ENCODE data around the gene GPR3.

GPR3 gene

DNA sequence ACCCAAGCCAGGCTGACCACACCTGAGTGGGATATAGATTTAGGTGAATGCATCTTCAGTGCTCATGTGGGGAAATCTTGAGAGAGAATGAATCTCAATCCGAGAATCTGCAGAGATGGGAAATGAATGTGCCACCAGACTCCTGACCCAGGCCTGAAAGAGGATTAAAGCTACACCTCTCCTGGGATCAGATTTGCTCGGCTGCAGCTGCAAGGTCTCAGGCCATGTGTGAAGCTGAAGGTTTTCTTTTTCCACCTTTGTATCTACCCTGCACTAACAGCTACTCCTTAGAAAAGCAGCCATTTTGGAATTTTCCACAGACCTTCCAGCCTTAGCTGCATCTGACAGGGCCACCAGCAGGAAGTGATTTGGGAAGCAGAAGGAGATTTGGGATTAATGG lies 18.3 kb downstream of the GPR3 start:
- ATAC-seq (ENCODE audit: insufficient read depth, low read depth) = no peak
- H3K4me1 ChIP-seq (ENCODE audit: insufficient read depth, low read length) = no peaks in the 10 kb centered on the region
- no peak for DNase-seq

DNA sequence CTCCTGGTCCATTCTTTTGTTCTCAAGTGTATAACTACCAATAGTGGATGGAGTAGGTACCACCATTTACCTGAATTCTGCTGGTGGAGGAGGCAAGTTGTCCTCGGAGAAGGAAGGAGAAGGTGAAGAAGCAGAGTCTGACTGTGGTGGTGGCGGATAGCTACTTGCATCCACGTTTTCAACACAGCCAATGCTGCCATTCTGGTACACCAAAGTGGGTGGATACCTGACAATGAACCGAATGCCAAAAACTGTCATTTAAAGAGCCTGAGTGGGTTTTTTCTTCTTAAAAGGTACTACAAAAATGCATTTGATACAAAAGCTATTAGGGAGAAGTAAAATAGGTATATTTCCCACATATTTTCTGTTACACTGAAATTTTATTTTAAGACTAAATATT lies 20.1 kb downstream of the GPR3 start:
- TF ChIP-seq, protein P1, sequence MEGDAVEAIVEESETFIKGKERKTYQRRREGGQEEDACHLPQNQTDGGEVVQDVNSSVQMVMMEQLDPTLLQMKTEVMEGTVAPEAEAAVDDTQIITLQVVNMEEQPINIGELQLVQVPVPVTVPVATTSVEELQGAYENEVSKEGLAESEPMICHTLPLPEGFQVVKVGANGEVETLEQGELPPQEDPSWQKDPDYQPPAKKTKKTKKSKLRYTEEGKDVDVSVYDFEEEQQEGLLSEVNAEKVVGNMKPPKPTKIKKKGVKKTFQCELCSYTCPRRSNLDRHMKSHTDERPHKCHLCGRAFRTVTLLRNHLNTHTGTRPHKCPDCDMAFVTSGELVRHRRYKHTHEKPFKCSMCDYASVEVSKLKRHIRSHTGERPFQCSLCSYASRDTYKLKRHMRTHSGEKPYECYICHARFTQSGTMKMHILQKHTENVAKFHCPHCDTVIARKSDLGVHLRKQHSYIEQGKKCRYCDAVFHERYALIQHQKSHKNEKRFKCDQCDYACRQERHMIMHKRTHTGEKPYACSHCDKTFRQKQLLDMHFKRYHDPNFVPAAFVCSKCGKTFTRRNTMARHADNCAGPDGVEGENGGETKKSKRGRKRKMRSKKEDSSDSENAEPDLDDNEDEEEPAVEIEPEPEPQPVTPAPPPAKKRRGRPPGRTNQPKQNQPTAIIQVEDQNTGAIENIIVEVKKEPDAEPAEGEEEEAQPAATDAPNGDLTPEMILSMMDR (IDR thresholded peaks at IDR 0.05; ENCODE audit: borderline replicate concordance, extremely low read depth, low read length, poor library complexity, severe bottlenecking) = no peak
- no peak for TF ChIP-seq EZH2 (IDR thresholded peaks at IDR 0.05; ENCODE audit: borderline replicate concordance, low read depth, low read length, severe bottlenecking)
- Histone ChIP-seq H3K9ac (ENCODE audit: low read depth, low read length) (no peak overlapping the region), H2AFZ (ENCODE audit: low read depth, low read length) (no peak overlapping the region), H3K27me3 (ENCODE audit: insufficient read depth, low read length, poor library complexity) (no peaks in the 10 kb centered on the region), H3K79me2 (ENCODE audit: insufficient read depth, low read length) (no peaks in the 10 kb centered on the region), H3K36me3 (ENCODE audit: insufficient read depth, low read length) (peaks cover 93% of the 10 kb centered on the region), H3K4me2 (ENCODE audit: insufficient read depth, low read length) (no peak overlapping the region), H4K20me1 (ENCODE audit: insufficient read depth, low read length) (no peaks in the 10 kb centered on the region), H3K9me3 (ENCODE audit: insufficient read depth, low read length, severe bottlenecking) (no peaks in the 10 kb centered on the region), H3K4me3 (ENCODE audit: low read depth in 1 of 2, low read length in 2 of 2) (no peak overlapping the region), H3K4me1 (ENCODE audit: insufficient read depth, low read length) (no peaks in the 10 kb centered on the region), H3K27ac (ENCODE audit: low read length) (no peak overlapping the region)
- DNase-seq (no peak), ATAC-seq (ENCODE audit: insufficient read depth, low read depth) (no peak)

More for the DNA sequence above, 18.3 kb downstream of the GPR3 start:
- Histone ChIP-seq H3K79me2 (ENCODE audit: insufficient read depth, low read length) (no peaks in the 10 kb centered on the region), H3K27ac (ENCODE audit: low read length) (no peak overlapping the region), H3K4me3 (ENCODE audit: low read depth in 1 of 2, low read length in 2 of 2) (no peak overlapping the region), H3K9ac (ENCODE audit: low read depth, low read length) (no peak overlapping the region), H3K36me3 (ENCODE audit: insufficient read depth, low read length) (peaks cover 89% of the 10 kb centered on the region), H3K4me2 (ENCODE audit: insufficient read depth, low read length) (no peak overlapping the region), H3K27me3 (ENCODE audit: insufficient read depth, low read length, poor library complexity) (no peaks in the 10 kb centered on the region), H2AFZ (ENCODE audit: low read depth, low read length) (no peak overlapping the region), H3K9me3 (ENCODE audit: insufficient read depth, low read length, severe bottlenecking) (no peaks in the 10 kb centered on the region), H4K20me1 (ENCODE audit: insufficient read depth, low read length) (no peaks in the 10 kb centered on the region)
- TF ChIP-seq EZH2 (IDR thresholded peaks at IDR 0.05; ENCODE audit: borderline replicate concordance, low read depth, low read length, severe bottlenecking) = no peak
- TF ChIP-seq, protein P1 (IDR thresholded peaks at IDR 0.05; ENCODE audit: borderline replicate concordance, extremely low read depth, low read length, poor library complexity, severe bottlenecking) = no peak

DNA sequence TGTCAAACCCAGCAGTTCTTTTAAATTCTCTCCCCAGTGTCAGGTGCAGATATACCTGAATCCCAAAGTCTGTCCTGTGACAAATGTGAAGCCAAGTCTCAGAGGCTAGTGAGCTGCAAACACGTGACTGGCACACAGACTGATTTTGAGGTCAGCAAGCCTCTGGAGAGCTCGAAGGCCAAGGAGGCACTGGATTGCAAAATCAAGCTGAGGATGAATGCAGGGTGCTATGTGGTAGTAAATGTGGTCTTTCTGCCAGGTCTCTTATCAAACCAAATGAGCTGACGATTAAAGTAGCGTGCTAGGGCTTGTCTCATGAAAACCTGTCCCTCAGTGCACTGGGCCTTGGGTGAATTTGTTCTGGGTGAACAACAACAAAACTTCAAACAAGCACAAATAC lies 20.6 kb downstream of the GPR3 start:
- Histone ChIP-seq H3K9ac (ENCODE audit: low read depth, low read length) (no peak overlapping the region), H2AFZ (ENCODE audit: low read depth, low read length) (no peak overlapping the region), H3K4me2 (ENCODE audit: insufficient read depth, low read length) (no peak overlapping the region), H4K20me1 (ENCODE audit: insufficient read depth, low read length) (no peaks in the 10 kb centered on the region), H3K79me2 (ENCODE audit: insufficient read depth, low read length) (no peaks in the 10 kb centered on the region), H3K4me1 (ENCODE audit: insufficient read depth, low read length) (no peaks in the 10 kb centered on the region), H3K27me3 (ENCODE audit: insufficient read depth, low read length, poor library complexity) (no peaks in the 10 kb centered on the region), H3K27ac (ENCODE audit: low read length) (no peak overlapping the region), H3K4me3 (ENCODE audit: low read depth in 1 of 2, low read length in 2 of 2) (no peak overlapping the region), H3K9me3 (ENCODE audit: insufficient read depth, low read length, severe bottlenecking) (no peaks in the 10 kb centered on the region), H3K36me3 (ENCODE audit: insufficient read depth, low read length) (peaks cover 93% of the 10 kb centered on the region)
- TF ChIP-seq EZH2 (IDR thresholded peaks at IDR 0.05; ENCODE audit: borderline replicate concordance, low read depth, low read length, severe bottlenecking) = no peak
- TF ChIP-seq, protein P1 (IDR thresholded peaks at IDR 0.05; ENCODE audit: borderline replicate concordance, extremely low read depth, low read length, poor library complexity, severe bottlenecking) = no peak
- ATAC-seq (ENCODE audit: insufficient read depth, low read depth) (no peak), DNase-seq (no peak)

DNA sequence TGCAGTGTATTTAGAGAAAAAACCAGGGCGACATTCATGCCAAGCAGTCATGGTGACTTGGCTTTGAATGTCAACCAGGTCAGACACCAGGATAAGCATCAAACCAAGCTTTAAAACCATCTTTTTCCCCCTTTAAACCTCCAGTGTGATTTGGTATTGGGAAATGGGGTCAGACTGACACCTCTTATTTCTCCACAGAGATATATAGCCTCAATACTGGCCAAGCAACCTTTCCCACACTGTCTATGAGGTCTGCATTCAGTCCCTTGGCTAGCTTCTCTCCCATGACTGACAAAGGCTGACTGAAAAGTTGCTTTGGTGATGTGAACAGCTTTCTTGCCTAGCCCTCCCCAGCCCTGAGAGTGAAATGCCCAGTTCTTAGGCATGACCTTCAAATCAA lies 21.7 kb downstream of the GPR3 start:
- Histone ChIP-seq H3K4me2 (ENCODE audit: insufficient read depth, low read length) (no peak overlapping the region), H2AFZ (ENCODE audit: low read depth, low read length) (no peak overlapping the region), H3K4me3 (ENCODE audit: low read depth in 1 of 2, low read length in 2 of 2) (no peak overlapping the region), H3K9ac (ENCODE audit: low read depth, low read length) (no peak overlapping the region), H3K9me3 (ENCODE audit: insufficient read depth, low read length, severe bottlenecking) (no peaks in the 10 kb centered on the region), H3K36me3 (ENCODE audit: insufficient read depth, low read length) (peaks cover 95% of the 10 kb centered on the region), H3K4me1 (ENCODE audit: insufficient read depth, low read length) (no peaks in the 10 kb centered on the region), H3K79me2 (ENCODE audit: insufficient read depth, low read length) (no peaks in the 10 kb centered on the region), H4K20me1 (ENCODE audit: insufficient read depth, low read length) (no peaks in the 10 kb centered on the region), H3K27ac (ENCODE audit: low read length) (no peak overlapping the region), H3K27me3 (ENCODE audit: insufficient read depth, low read length, poor library complexity) (no peaks in the 10 kb centered on the region)
- ATAC-seq (ENCODE audit: insufficient read depth, low read depth) = no peak
- DNase-seq = no peak
- no peak for TF ChIP-seq EZH2 (IDR thresholded peaks at IDR 0.05; ENCODE audit: borderline replicate concordance, low read depth, low read length, severe bottlenecking)
- TF ChIP-seq, protein P1 (IDR thresholded peaks at IDR 0.05; ENCODE audit: borderline replicate concordance, extremely low read depth, low read length, poor library complexity, severe bottlenecking) = no peak
